Measurements from ENCODE around the gene BUD31. TPM values are rescaled to one million over a fixed set of nuclear protein-coding genes. Genes with fewer than 3 reads are reported as not detected.

BUD31 gene
- total RNA-seq (2014; rRNA removed; shearing (Covaris generic)) = 109 and 152 TPM in 2 replicates

DNA sequence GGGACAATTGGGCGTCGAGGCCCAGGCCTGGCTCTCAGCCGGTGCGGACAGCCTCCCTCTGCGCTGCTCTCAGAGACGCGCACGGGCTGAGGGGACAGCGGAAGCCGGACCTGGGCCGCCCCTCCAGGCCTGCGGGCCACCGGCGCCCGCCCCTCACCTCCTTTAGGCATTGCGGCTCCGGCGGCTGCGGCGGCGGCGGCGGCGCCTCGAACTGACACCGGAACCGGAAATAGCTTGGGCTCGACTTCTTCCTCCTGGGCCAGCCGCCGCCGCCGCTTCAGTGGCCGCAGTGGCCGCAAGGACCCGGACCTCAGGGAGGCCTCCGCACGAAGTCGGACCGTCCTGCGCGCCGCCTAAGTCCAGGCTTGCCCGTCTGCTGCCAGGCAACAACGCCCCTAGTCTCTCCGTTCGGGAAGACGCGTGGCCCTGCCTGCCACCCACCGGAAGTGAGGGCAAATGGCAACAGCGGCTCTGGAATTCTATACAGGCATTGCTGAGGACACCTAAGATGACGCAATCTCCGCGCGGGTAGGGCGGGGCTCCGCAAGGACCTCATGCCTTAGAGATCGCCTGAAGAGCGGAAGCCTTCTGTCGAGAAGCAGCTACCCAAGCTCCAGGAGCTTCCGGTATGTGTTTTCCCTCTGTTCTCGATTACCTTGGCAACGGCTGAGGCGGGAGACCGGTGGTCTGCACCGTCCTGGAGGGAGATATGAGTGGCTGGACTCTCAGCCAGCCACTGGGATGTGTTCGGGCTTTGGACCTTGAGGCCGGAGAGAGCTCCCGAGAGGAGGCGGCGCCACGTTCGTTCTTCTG lies at the start of gene BUD31, which contains the start of gene PDAP1:
BUD31 (plus strand) TSS at position 591 of the 813 bp plus-strand sequence. CDS start 2,124 bp downstream, outside the sequence.
PDAP1 (minus strand) TSS at position 219 of the 813 bp plus-strand sequence; CDS start at position 170, 49 bp downstream.
- Histone ChIP-seq H3K4me1 (replicated peaks) (peaks cover 9% of the 10 kb centered on the region), H3K27me3 (replicated peaks) (no peaks in the 10 kb centered on the region), H3K36me3 (peaks cover 76% of the 10 kb centered on the region), H3K27ac (peak within 1 kb of the TSS; percentile 100), H3K9me3 (replicated peaks) (no peaks in the 10 kb centered on the region), H3K4me3 (peak within 1 kb of the TSS; percentile 91)
- DNase-seq (ENCODE audit: low read depth in 1 of 2, low spot score in 2 of 2) = peak; percentile 95 to 99

DNA sequence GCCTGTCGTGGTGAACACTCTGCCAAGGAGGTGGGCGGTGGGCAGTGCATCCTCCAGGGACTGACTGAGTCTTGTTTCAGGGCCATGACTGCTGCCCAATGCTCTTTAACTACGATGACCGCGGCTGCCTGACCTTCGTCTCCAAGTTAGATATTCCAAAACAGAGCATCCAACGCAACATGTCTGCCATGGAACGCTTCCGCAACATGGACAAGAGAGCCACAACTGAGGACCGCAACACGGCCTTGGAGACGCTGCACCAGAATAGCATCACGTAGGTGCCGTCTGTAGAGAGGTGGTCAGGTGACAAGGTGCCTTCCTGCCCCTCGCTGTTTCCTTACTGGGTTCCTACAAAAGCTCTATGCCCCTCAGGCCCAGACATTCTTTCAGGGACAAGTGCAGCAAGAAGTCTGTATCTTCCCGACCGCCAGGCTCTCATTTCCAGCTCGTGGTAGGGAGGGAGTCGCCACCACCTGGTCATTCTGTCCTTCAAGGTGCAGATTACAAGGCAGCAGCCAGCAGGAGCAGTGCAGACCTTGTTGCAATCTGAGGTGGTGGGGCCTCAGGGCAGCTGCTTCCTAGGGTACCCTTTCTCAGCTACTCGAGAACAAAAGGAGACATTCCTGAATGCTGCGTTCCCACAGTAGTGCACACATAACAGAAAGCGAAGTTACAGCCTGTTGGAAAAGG lies 49.2 kb upstream of the BUD31 start:
- DNase-seq (ENCODE audit: low read depth in 1 of 2, low spot score in 2 of 2) = no peak
- Histone ChIP-seq H3K27me3 (replicated peaks) (no peaks in the 10 kb centered on the region), H3K4me3 (no peak overlapping the region), H3K27ac (no peak overlapping the region), H3K4me1 (replicated peaks) (peaks cover 24% of the 10 kb centered on the region), H3K36me3 (peaks cover 84% of the 10 kb centered on the region), H3K9me3 (replicated peaks) (no peaks in the 10 kb centered on the region)

DNA sequence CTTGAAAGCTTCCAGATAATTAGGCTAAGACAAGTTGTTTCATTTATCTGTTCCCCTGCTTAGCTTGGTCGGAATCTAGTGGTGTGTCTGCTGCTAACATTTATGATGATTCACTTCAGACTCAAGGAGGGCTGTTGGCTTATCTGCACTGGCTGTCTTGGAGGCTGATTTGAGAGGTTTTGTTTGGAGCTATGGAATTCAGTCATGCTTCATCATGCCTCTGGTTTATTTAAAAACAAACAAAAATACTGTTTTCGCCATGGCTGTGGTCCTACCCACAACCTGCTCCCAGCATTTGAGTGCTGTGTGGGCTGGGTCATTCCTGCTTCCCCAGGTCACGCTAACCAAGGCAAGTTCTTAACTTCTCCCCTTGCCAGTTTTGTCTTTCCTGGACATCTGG lies 46.0 kb upstream of the BUD31 start:
- peaks cover 81% of the 10 kb centered on the region for H3K36me3 ChIP-seq
- no peaks in the 10 kb centered on the region for H3K9me3 ChIP-seq (replicated peaks)
- peak overlapping the region; percentile 79 for H3K27ac ChIP-seq
- H3K4me3 ChIP-seq = no peak overlapping the region
- peaks cover 24% of the 10 kb centered on the region for H3K4me1 ChIP-seq (replicated peaks)
- H3K27me3 ChIP-seq (replicated peaks) = no peaks in the 10 kb centered on the region
- DNase-seq (ENCODE audit: low read depth in 1 of 2, low spot score in 2 of 2) = peak; percentile 84 to 86

DNA sequence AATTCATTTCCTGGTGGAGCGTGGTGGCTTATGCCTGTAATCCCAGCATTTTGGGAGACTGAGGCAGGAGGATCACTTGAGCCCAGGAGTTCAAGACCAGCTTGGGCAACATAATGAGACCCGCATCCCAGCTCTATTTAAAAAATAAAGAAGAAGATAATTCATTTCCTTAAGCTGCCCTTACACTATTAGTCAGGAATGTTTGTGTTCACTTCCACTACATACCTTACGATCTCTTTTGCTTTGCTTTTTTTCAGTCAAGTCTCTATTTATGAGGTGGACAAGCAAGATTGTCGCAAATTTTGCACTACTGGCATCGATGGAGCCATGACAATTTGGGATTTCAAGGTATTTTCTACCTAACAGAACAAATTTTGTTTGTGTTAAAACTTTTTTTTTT lies 45.5 kb upstream of the BUD31 start:
- H3K4me3 ChIP-seq = no peak overlapping the region
- H3K27me3 ChIP-seq (replicated peaks) = no peaks in the 10 kb centered on the region
- H3K4me1 ChIP-seq (replicated peaks) = peaks cover 24% of the 10 kb centered on the region
- peaks cover 76% of the 10 kb centered on the region for H3K36me3 ChIP-seq
- H3K27ac ChIP-seq = peak overlapping the region; percentile 79
- DNase-seq (ENCODE audit: low read depth in 1 of 2, low spot score in 2 of 2) = no peak
- H3K9me3 ChIP-seq (replicated peaks) = no peaks in the 10 kb centered on the region

DNA sequence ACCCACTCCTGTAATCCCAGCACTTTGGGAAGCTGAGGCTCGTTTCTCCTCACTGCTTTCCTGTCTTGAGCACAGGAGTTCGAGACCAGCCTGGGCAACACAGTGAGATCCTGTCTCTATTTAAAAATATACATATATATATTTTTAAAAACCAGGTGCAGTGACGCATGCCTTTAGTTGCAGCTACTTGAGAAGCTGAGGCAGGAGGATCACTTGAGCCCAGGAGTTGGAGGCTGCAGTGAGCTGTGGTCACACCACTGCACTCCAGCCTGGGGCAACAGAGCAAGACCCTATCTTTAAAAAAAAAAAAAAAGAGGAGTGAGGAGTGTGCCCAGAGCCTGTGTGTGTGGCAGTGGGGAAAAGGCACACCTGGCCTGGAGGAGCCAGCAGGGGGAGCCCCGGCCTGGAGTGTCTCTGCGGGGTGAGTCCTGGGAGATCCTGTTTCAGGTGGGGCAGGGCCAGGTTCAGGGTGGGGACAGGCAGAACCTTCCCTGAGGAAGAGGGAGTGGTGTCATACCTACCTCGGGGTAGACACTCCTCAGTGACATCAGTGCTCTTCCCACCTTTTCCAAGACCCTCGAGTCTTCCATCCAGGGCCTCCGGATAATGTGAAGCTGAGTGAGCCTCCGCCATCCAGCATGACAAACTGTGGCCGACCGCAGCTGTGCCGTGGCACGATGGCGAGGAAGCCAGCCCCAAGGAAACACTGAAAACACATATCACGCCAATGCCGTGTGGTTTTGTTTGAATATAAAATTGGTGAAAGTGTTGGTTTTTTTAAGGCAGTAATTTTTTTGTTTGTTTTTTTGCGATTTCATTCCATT lies 43.2 kb upstream of the BUD31 start:
- no peak overlapping the region for H3K27ac ChIP-seq
- H3K27me3 ChIP-seq (replicated peaks) = no peaks in the 10 kb centered on the region
- peaks cover 57% of the 10 kb centered on the region for H3K36me3 ChIP-seq
- no peak overlapping the region for H3K4me3 ChIP-seq
- H3K4me1 ChIP-seq (replicated peaks) = peaks cover 24% of the 10 kb centered on the region
- H3K9me3 ChIP-seq (replicated peaks) = no peaks in the 10 kb centered on the region
- no peak for DNase-seq (ENCODE audit: low read depth in 1 of 2, low spot score in 2 of 2)

DNA sequence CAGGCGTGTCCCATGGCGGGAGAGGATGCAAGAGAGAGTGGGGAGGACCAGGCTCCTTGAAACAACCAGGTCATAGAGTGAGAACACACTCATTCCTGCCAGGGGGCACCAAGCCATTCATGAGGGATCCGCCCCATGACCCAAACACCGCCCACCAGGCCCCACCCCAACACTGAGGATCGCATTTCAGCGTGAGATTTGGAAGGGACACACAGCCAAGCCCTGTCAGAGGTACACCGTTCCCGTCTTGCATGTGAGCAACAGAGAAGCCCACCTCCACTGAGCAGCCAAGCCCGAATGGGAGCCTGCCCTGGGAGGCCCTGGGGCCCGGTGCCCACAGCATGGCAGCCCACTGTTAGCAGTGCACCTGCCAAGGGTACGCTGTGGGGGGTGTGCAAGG lies 42.1 kb upstream of the BUD31 start:
- Histone ChIP-seq H3K27me3 (replicated peaks) (no peaks in the 10 kb centered on the region), H3K4me1 (replicated peaks) (peaks cover 21% of the 10 kb centered on the region), H3K4me3 (no peak overlapping the region), H3K27ac (no peak overlapping the region), H3K36me3 (peaks cover 48% of the 10 kb centered on the region), H3K9me3 (replicated peaks) (no peaks in the 10 kb centered on the region)
- DNase-seq (ENCODE audit: low read depth in 1 of 2, low spot score in 2 of 2) = no peak

DNA sequence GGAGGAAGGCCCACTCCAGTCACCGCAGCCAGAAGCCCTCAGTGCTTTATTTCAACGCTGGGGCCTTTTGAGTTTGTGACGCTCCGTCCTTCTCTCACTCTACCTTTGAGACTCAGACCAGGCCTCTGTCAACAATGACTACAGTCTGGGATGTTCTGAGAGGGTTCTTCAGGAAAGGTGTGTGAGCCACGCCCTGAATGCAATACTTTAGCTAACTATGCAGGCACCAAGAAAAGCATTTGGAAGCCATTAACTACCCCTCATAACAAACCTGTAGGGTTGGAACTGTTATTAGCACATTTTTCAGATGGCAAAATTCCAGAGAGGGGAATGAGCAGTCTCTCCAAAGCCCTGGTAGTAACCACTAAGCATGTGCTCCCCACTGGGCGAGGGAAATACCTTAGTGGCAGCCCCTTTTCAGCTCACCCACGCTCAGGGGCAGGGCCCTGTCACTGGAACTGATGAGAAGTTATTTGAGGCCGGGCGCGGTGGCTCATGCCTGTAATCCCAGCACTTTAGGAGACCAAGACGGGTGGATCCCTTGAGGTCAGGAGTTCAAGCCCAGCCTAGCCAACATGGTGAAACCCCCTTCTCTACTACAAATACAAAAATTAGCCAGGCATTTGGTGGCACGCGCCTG lies 39.9 kb upstream of the BUD31 start:
- Histone ChIP-seq H3K9me3 (replicated peaks) (no peaks in the 10 kb centered on the region), H3K27ac (no peak overlapping the region), H3K36me3 (peaks cover 40% of the 10 kb centered on the region), H3K27me3 (replicated peaks) (no peaks in the 10 kb centered on the region), H3K4me1 (replicated peaks) (peaks cover 3% of the 10 kb centered on the region), H3K4me3 (no peak overlapping the region)
- no peak for DNase-seq (ENCODE audit: low read depth in 1 of 2, low spot score in 2 of 2)

DNA sequence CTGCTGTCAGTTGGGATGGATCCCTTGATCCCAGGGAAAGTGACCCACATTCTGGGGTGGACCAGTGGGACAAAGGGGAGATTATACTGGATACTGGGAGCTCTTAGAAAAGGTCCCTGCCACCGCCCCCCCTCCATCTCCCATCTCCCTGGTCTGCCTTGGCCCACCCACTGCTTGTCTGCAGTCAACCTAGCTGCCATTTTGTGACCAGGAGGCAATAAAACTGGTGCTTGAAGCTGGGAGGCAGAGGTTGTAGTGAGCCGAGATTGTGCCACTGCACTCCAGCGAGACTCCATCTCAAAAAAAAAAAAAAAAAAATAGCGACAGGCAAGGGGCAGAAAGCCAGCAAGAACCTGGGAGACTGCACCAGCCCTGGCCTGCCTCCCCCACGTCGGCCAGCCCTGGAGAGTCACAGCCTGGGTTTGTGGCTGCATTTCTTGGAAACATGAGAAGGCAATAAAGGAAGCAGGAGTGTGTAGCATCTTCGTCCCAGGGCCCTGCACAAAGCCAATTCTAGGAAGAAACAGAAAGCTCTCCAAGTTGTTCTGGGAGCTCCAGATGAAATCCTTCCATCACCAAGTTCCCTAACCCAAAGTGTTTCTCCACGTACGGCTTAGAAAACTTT lies 38.9 kb upstream of the BUD31 start:
- no peak overlapping the region for H3K4me3 ChIP-seq
- DNase-seq (ENCODE audit: low read depth in 1 of 2, low spot score in 2 of 2) = no peak
- H3K36me3 ChIP-seq = peaks cover 34% of the 10 kb centered on the region
- H3K4me1 ChIP-seq (replicated peaks) = peaks cover 8% of the 10 kb centered on the region
- H3K27ac ChIP-seq = no peak overlapping the region
- no peaks in the 10 kb centered on the region for H3K27me3 ChIP-seq (replicated peaks)
- no peaks in the 10 kb centered on the region for H3K9me3 ChIP-seq (replicated peaks)

DNA sequence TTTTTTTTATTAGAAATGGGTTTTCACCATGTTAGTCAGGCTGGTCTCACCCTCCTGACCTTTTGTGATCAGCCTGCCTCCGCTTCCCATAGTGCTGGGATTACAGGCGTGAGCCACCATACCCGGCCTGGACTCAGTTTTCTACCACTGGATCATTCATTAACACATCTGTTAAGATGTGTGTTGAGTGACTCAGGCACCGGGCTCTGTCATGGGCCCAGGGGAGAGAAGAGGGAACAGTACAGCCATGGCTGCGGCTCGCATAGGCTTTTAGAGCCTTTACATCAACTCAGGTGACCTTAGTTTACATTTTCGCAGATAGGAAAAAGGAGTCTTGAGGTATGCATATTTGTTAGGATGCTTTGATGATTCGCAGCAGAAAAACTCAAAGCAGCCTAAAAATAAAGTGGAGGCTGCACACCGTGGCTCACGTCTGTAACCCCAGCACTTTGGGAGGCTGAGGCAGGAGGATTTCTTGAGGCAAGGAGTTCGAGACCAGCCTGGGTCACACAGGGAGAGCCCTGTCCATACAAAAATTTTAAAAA lies 37.3 kb upstream of the BUD31 start:
- H3K4me3 ChIP-seq = no peak overlapping the region
- no peak overlapping the region for H3K27ac ChIP-seq
- H3K9me3 ChIP-seq (replicated peaks) = no peaks in the 10 kb centered on the region
- no peak for DNase-seq (ENCODE audit: low read depth in 1 of 2, low spot score in 2 of 2)
- peaks cover 13% of the 10 kb centered on the region for H3K4me1 ChIP-seq (replicated peaks)
- peaks cover 28% of the 10 kb centered on the region for H3K36me3 ChIP-seq
- no peaks in the 10 kb centered on the region for H3K27me3 ChIP-seq (replicated peaks)

DNA sequence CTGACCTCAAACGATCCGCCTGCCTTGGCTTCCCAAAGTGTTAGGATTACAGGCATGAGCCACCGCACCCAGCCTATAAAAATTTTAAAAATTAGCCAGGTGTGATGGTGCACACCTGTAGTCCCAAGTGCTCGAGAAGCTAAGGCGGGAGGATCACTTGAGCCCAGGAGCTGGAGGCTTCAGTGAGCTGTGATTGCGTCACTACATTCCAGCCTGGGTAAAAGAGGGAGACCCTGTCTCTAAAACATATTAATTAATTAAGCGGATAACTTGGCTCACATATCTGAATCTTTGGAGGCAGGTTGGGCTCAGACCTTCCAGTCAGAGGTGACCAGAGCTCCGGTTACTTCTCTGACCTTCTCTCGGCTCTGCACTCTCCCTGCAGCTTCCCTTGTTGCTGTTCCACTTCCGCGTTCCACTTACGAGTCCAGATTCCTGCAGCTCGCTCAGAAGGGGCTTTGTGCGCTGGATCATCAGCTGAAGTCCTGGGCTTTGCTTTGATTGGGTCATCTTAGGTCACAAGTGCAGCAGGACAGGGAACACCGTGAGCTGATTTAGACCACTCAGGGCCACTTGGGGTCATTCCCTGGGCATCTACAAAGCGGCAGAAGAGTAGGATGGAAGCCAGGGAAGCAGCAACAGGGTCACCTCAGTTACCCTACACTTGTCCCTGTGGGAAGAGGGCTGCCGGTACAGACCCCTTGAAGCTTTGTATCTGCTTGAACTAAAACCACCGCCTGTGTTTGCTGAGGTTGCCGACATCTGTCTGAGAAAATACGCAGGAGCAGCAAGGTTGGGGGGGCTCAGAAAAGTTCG lies 36.3 kb upstream of the BUD31 start:
- Histone ChIP-seq H3K36me3 (peaks cover 19% of the 10 kb centered on the region), H3K27me3 (replicated peaks) (no peaks in the 10 kb centered on the region), H3K4me3 (no peak overlapping the region), H3K27ac (no peak overlapping the region), H3K4me1 (replicated peaks) (peaks cover 13% of the 10 kb centered on the region), H3K9me3 (replicated peaks) (no peaks in the 10 kb centered on the region)
- no peak for DNase-seq (ENCODE audit: low read depth in 1 of 2, low spot score in 2 of 2)

DNA sequence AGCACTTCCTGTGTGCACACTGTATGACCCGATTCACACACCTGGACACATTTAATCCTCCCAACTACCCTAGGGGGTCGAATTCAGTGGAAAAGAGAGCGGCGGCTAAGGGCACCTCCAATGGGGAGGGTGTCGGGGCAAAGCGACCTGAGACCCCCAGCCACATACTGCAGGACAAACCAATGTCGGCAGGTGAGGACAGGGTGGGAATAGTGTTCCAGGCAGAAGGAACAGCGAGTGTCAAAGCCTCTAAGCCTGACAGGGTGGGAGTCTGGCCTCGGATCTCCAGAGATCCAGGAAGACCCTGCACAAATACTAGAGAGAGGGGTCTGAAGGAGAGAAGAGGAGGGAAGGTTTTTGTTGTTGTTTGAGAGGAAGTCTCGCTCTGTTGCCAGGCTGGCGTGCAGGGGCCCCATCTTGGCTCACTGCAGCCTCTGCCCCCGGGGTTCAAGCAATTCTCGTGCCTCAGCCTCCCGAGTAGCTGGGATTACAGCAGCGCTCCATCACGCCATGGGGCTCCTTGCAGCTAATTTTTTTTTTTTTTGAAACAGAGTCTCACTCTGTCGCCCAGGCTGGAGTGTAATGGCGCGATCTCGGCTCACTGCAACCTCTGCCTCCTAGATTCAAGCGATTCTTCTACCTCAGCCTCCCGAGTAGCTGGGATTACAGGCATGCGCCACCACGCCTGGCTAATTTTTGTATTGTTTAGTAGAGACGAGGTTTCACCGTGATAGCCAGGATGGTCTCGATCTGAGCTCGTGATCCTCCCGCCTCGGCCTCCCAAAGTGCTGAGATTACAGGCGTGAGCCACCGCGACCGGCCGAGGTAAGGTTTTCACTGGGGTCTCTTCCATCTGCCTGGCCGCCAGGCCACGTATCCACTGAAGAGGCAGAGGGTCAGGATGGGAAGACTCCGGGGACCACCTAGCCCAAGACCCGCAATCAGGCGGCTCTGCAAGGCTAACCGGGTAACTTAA lies 35.4 kb upstream of the BUD31 start:
- Histone ChIP-seq H3K4me3 (peak overlapping the region; percentile 79), H3K27ac (no peak overlapping the region), H3K36me3 (peaks cover 27% of the 10 kb centered on the region), H3K4me1 (replicated peaks) (peaks cover 13% of the 10 kb centered on the region), H3K9me3 (replicated peaks) (no peaks in the 10 kb centered on the region), H3K27me3 (replicated peaks) (no peaks in the 10 kb centered on the region)
- DNase-seq (ENCODE audit: low read depth in 1 of 2, low spot score in 2 of 2) = no peak

All from SJSA1 (cell line).